HG02884 (cell line): ENCODE results near the gene KCNS1.
"Not testable (repeated sequence)": the region's sequence is repeated elsewhere in the genome, so short reads cannot be mapped to it uniquely, and the experiment has no call there.

Experiments used
- ATAC-seq: cut with Tn5 transposase; IDR thresholded peaks from one replicate; pipeline ENCODE4 v1.9.1; 2021; ENCODE audit warnings: mild to moderate bottlenecking, moderate library complexity; ENCODE audit not compliant: unreplicated experiment

KCNS1 gene

DNA sequence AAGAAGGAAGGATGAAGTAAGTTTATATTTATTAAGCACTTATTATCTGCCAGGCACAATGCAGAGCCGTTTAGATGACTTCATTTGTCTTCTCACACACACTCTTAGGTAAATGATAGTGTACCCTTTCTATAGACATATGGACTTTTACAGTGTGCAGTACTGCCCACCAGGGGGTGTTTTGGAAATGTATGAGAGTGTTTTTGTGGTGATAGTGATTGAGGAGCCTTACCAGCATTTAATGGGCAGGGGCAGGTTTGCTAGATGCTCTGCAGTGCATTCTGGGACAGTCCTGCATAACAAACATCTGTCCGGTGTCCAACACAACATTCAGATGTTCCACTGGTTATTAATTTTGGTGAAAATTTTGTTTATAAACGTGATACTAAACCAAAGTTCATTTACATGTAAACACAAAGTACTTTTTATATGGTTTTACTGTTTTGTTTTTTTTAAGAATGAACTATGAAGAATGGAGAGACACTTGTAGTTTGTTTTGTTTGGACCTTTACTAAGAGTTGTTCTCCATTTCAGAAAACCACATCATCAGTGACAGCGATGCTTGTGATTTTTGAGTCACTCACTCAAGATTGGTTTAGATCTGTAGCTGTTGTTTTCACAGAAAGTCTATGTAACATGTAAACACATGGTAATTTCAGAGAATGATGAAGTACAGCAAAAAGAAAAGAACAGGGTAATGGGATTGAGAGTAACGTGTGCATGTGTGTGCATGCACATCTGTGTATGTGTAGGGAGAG is 19.9 kb downstream of the KCNS1 start:
- no peak for ATAC-seq

DNA sequence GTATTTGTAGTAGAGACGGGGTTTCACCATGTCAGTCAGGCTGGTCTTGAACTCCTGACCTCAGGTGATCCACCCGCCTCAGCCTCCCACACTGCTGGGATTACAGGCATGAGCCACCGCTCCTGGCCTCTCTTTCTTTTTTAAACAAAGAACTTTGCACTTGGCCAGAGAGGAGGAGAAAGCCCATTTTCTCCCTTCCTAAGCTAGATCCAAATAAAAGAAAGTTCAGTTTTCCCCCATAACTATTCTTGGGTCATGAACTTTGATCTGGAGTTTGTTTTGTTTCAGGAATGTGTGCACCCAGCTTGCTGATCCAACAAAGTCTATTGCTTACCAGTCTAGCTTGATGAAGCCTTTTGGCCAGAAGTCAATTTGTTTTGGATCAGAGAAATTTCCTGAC is 23.4 kb downstream of the KCNS1 start:
- ATAC-seq = no peak

DNA sequence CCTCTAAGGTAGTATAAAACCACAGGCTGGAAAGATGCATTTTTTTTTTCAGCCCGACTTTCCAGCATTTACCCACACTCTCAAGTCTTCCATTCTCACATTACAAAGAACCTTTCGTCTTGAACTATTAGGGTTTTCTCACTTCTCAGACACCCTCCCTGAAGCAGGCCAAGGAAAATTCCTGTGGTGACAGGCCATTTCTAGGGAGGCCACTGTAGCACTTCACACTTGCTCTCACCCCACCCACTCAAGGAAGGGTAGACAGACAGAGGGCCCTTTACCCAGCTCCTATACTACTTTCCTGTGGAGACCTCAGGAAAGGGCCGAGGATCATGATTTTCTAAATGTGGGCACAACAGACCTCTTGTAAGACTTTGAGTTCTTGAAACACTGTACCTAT is 27.7 kb downstream of the KCNS1 start:
- no peak for ATAC-seq

DNA sequence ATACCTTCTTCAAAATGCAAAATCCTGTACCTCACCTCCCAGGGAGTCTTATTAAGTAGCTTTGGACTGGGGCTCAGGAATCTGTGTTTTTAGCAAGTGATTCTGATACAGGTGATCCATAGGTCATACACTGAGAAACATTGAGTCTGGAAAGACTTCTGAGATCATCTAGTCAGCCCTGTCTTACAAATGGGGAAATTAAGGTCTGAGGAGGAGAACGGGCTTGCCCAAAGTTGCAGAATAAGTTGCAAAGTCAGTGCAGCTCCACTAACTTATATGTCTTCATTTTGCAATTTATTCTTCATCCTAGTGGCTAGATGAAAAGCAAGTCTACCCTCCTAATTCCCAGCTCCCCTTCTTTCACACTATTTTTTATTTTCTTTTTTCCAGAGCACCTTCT is 28.9 kb downstream of the KCNS1 start:
- no peak for ATAC-seq

DNA sequence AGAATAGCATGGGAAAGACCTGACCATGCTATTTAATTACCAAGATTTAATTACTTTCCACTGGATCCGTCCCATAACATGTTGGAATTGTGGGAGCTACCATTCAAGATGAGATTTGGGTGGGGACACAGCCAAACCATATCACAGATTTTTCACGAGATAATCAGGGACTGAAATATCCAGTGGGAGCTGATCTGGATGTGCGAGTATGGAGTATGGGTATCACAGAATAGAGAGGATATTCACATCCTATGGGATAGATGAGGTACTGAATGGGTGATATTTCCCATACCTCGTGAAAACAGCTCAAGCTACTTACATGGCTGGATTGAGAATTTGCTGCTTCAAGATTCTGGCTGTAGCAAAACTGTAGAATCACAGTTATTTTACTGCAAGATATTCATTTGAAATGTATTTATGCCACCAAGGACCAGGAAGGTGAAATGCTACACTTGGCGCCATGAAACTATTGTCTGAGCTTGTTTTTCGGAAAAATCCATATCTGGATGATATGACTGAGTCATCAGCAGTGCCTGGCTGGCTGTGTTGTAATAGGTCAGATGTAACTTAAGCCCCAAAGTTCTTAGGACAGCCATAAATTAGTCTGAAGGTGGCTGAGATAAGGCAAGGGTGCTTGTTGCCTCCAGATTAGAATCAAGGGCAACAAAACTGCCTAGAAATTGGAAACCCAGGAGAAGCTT is 29.8 kb downstream of the KCNS1 start:
- ATAC-seq = no peak

DNA sequence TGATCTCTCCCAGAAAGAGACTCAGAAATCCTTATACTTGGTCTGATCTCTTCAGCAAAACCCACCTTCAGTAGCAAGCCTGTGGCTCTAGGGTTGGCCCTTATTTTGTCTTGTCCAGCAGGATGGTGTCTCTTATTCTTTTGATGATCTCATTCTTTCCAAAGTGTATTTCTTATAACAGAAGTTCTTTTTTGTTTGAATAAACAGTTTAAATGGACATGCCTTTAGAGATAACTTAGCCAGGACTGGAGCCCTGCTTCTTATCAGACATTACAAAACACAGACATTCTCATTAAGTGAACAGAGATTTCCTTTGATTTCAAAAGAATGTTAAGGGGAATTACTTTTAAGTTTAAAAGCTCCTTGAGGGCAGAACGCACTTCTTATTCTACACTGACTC is 31.7 kb downstream of the KCNS1 start:
- ATAC-seq = no peak

DNA sequence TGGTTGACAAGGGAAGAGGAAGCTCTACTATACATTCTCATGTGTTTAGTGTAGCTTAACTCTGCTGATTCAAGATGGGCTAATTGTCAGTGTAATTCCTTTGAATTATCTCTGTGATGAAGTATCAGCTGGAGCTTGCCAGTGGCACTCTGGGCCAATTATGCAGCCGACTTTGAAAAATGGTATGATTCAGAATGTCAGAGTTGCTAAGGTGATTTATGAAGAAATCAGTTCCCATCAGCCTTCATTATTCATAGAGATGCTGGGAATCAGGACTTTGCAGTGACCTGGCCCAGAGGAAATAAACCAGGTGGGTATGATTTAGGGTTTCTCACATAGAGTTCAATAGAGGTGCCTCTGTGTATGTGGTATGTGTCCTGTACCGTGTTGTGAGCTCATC is 33.4 kb downstream of the KCNS1 start:
- ATAC-seq = no peak

DNA sequence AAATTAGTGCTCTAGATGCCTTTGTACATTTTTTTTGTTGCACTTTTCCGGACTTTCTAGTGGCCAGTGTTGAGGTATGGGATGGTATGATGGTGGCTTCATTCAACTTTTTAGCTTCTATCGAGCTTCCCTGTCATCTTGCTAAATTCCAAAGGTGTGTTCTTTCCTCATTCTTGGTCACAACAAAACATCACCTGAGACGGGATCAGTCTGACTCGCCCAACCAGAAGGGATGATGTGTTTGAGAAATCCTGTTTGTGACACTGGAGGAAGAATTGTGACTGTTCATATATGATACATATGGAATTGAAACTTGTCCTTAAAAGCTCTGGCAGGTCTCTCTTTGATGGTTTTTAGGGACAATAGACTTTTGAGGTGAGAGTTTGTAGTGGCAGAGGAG is 33.8 kb downstream of the KCNS1 start:
- no peak for ATAC-seq

DNA sequence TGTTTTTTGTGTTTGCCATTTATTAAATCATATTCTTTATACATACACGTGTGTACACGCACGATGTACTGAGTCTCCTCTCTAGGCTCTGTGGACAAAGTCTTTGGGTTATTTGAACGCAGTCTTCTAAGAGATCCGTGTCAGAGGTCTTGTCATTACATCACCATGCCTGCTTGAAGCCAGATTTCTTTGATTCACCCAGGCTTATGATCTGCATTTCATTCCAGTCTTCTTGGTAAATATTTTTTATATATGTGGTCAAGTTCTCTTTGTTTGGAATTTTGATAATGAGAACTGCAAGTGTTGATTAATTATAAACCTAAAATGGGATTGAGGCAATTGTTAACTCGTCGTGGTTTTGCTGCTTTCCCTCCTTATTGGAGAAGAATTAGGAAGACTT is 34.6 kb downstream of the KCNS1 start:
- ATAC-seq = no peak

DNA sequence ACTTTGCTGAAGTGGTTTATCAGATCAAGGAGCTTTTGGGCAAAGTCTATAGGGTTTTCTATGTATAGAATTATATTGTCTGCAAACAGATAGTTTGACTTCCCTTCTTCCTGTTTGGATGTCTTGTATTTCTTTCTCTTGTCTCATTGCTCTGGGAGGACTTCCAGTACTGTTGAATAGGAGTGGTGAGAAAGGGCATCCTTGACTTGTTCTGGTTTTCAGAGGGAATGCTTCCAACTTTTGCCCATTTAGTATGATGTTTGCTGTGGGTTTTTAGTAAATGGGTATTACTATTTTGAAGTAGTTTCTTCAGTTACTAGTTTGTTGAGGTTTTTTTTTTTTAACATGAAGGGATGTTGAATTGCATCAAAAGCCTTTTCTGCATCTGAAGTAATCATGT is 36.1 kb downstream of the KCNS1 start:
- no peak for ATAC-seq

DNA sequence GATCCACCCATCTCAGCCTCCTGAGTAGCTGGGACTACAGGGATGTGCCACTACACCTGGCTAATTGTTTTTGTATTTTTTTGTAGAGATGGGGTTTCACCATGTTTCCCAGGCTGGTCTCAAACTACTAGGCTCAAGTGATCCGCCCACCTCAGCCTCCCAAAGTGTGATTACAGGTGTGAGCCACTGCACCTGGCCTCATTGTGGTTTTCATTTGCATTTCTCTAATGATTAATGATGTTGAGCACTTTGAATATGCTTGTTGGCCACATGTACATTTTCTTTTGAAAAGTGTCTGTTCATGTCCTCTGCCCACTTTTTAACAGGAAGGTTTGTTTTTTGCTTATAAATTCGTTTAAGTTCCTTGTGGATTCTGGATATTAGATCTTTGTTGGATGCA is 37.8 kb downstream of the KCNS1 start:
- ATAC-seq = not testable (repeated sequence)

DNA sequence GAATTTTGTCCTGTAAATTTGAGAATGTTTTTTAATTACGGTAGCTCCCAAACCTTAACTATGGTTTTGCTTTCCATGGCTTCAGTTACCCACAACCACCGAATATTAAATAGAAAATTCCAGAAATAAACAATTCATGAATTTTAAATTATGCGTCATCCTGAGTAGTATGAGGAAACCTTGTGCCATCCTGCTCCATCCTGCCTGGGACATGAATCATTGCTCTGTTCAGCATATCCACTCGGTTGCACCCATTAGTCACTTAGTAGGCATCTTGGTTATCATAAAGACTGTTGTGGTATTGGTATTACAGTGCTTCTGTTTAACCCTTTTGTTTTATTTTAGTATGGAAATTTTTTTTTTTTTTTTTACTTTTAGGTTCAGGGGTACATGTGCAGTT is 39.7 kb downstream of the KCNS1 start:
- ATAC-seq = no peak

DNA sequence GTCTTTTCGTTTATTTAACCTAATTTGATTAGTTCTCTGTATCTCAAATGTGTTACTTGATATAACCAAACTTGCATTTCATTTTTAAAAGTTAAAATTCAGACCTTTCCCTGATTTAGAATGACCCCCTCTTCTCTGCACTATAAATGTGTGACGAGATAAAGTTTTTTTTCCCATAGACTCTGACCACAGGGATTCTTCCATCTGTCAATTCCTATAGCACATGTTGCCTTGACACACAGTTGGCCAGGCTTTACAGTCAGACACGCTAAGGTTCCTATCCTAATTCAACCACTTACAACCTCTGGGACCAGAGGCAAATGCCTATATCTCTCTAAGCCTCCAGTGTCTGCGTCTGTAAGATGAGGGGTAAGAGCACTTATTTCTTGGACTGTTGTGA is 40.6 kb downstream of the KCNS1 start:
- no peak for ATAC-seq

DNA sequence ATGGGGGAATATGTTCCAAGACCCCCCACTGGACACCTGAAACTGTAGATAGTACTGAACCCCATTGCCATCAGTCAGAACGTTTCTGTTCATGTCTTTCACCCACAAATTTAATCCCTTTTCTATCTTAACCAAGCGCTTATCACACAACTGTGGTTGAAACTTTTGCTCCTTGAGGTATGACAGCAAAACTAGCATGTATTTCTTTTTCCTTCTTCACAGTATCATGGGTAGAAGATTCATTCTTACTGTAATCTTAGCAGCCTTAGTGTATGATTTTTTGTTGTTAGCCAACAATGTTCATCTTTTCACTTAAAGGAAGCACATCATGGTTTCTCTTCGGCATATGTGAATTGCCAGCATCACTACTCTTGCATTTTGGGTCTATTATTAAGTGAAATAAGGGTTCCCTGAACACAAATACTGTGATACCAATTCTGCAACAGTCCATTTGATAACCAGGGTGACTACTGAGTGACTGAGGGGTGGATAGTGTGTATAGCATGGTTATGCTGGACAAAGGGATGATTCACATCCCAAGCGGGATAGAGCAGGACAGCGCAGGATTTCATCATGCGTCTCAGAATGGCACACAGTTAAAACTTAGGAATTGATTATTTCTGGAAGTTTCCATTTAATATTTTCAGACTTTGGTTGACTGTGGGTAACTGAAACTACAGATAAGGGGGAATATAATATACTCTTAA is 41.8 kb downstream of the KCNS1 start:
- ATAC-seq = no peak

DNA sequence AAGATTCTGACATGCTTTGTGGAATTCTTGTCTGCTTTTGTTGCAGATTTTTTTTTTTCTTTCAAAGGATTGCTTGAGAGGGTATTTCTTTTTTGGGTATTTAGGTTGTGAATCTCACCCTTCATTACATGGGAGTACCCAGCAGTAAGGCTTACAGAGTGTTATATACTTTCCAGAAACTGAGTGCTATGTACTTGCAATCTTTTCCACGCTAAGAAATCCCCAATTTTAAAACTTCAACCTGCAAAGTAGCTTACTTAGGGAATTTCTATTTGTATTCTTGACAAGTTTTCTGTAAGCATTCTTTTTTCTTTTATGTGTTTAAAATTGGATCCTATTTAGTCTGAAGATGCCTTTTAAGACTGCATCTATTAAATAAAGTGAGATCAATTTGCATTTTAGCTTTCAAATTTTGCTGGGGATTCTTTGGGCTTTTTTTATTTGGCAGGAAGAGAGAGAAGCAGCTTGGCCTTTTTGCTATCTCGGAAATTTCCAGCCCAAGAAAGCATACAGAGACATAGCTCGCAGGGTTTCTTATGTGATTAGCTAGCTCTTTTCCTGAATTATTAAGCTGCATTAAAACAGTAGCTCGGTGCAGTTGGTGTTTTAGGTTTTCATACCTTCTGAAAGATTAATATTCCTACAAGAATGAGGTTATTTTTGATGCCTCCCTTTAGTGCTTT is 42.6 kb downstream of the KCNS1 start:
- no peak for ATAC-seq

DNA sequence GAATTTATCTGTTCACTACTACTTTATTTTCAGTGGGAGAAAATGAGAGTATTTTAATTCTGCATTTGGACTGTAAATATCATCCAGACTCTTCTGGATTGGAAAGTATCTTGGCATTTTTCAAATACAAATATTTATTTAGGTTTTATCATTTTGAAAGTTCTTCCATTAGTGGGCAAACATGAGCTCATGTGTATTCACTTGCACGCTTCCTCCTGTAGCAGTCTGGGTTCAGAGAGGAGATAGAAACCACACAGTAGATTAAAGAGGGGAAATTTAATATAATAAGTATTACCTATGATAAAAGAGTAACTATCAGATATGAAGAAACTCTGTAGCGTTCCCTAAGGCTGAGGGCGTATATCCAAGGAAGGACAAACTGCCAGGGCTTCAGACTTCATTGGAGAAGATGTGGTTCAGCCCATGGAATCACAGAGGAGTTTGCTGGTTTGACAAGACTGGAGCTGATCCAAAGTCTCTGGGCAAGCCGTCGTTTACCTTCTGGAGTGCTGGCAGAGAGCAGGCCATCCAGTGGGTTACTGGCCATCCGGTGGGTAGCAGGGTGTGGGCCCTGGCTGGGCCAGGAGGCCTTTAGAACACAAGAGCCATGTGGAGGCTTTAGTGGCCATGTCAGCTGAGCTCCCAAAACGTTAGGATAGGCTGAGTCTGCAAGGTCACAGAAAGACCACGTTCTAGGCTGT is 44.3 kb downstream of the KCNS1 start:
- ATAC-seq = no peak

DNA sequence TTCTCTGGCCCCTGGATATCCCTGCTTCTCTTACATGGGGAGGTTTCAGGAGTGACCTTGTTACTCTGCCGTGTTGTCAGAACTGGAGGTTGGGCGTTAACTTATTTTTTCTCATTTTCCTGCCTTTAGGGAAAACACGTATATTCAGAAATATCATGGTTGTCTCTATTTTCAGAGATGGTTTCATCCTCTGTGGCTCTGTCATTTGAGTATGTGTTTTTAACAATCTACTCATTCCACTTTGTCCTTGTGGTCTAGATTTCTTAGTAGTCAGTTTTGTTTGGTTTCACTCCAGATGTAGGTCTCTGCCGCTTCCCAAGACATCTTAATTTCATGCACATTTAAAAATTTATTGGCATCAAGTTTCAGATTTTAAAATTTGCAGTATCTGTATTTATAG is 45.9 kb downstream of the KCNS1 start:
- no peak for ATAC-seq

DNA sequence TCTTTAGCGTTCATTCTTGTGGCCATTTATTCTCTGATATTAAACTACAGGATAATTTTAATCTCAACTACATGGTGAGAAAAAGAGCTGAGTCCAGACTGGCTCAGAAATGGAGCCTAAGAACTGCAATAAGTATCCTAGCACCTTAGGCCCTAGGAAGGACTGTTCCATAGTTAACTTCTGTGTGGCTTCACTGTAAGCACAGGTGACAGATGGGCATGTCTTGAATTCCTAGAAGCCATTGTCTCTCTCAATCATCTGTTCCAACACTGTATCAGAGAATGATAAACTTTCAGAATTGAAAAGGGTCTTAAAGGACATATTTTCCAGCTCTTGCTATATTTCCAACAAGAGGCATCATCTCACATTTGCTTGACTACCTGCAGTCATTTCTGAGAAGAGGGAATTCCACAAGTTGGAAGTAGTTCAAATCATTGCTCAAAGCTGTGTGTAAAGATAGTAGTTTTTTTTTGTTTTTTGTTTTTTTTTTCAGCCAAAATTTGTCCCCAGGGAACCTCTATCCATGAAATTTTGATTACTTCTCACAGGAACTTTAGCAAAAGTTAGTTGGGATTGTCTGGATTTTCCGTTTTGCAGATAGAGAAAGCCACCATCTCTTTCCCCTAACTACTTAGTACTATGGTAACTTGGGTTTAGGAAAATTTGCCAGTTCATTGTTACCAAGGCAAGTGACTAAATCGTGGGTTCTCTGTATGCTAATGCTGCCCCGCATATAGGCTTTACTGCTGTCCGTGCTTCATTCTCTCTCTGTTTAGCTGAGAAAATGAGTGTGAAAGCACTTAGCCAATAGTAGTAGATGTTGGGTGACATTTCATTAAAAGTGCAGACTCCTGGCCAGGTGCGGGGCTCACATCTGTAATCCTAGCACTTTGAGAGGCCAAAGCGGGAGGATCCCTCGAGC is 47.2 kb downstream of the KCNS1 start:
- no peak for ATAC-seq

DNA sequence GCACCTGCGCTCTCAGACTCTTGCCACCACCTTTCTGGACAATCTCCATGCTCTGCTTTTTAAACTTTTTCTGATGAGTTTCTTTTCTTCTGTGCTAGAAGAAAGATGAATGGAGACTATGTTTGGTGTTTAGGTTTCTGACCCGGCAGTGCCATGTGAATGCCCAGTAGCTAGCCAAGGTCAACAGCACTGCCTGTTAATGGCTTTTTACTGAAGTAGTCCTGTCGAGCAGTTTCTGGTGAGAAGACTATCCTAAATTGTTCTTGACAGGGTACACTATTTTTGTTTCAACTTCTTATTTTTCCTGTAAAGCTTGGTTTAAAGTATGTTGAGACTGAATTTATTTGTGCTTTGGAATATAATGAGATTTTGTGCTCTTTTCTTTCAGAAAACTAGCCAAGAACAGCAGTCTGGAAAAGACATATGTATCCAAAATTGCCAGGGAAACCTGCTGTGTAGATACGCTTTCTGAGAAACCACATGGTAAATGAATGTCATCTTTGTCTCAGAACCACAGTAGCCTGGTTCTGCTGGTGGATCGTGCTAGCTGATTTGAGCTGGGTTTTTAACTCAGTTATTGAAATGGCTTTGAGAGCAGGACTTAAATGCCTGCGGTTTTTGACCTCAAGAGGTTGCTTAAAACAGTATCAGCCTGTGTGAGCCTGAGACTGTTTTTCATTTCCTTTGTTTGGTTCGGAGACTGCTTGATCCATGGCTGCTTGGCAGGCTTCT is 48.1 kb downstream of the KCNS1 start:
- ATAC-seq = peak; percentile 67
